Measurements from ENCODE around the gene XRCC1. TPM values are rescaled to one million over a fixed set of nuclear protein-coding genes. Genes with fewer than 3 reads are reported as not detected.

The XRCC1 gene
- total RNA-seq, 1 experiment from 2014 or later = 45.1 TPM

DNA sequence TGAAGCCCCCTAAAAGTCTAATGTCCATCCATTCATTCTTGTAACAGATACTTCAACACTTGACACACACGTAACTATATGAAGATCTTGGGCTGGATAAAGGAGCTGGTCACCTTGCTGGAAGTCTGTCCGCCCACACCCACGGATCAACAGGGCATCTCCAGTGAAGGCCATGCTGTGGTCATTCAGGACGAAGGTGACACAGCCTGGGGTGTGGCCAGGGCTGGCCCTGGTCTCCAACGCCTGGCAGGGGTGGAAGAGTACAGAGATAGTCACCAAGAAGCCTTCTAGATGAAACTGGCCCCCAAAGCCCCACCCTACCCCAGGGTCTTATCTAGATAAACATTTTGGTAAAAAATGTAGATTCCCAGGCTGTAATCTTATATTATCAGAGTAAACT is 64.0 kb downstream of the XRCC1 start:
- no TSS peak for BruUV-seq (replicated peaks)
- Histone ChIP-seq H3K4me3 (no peak overlapping the region), H3F3A (ENCODE audit: insufficient read depth, low read depth) (peaks cover 18% of the 10 kb centered on the region; the same call in 1 of the 2 replicates), H3K4me2 (no peak overlapping the region), H3K4me1 (replicated peaks; ENCODE audit: insufficient read depth) (no peaks in the 10 kb centered on the region), H3K36me3 (ENCODE audit: low read depth) (peaks cover 16% of the 10 kb centered on the region), H2AFZ (no peak overlapping the region), H3K9me2 (ENCODE audit: insufficient read depth) (no peaks in the 10 kb centered on the region), H3K27ac (no peak overlapping the region), H4K20me1 (ENCODE audit: insufficient read depth) (no peaks in the 10 kb centered on the region), H3K9me3 (ENCODE audit: insufficient read depth, low read depth) (no peaks in the 10 kb centered on the region), H3K79me2 (ENCODE audit: low read depth) (no peaks in the 10 kb centered on the region), H3K27me3 (ENCODE audit: insufficient read depth, low read depth) (no peaks in the 10 kb centered on the region)
- TF ChIP-seq, protein P1, sequence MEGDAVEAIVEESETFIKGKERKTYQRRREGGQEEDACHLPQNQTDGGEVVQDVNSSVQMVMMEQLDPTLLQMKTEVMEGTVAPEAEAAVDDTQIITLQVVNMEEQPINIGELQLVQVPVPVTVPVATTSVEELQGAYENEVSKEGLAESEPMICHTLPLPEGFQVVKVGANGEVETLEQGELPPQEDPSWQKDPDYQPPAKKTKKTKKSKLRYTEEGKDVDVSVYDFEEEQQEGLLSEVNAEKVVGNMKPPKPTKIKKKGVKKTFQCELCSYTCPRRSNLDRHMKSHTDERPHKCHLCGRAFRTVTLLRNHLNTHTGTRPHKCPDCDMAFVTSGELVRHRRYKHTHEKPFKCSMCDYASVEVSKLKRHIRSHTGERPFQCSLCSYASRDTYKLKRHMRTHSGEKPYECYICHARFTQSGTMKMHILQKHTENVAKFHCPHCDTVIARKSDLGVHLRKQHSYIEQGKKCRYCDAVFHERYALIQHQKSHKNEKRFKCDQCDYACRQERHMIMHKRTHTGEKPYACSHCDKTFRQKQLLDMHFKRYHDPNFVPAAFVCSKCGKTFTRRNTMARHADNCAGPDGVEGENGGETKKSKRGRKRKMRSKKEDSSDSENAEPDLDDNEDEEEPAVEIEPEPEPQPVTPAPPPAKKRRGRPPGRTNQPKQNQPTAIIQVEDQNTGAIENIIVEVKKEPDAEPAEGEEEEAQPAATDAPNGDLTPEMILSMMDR (conservative IDR thresholded peaks at IDR 0.05) = no peak
- TF ChIP-seq EZH2 (IDR thresholded peaks at IDR 0.05; ENCODE audit: low read depth) = no peak
- CTCF ChIA-PET = no interaction called here
- intact Hi-C loops (cut with micrococcal nuclease; ENCODE audit: unreplicated experiment) = no loop called here
- POLR2A ChIA-PET (ENCODE audit: unreplicated experiment) = no interaction called here
- no peak for DNase-seq

DNA sequence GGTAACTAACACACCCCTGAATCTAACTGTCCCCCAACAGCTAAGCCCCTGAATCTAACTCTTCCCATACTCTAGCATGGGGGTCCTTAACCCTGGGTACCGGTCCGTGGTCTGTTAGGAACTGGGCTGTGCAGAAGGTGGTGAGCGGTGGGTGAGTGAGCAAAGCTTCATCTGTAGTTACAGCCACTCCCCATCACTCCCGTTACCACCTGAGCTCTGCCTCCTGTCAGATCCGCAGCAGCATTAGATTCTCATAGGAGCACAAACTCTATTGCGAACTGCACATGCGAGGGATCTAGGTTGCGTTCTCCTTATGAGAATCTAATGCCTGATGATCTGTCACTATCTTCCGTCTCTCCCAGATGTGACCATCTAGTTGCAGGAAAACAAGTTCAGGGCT is 64.6 kb downstream of the XRCC1 start:
- Histone ChIP-seq H4K20me1 (ENCODE audit: insufficient read depth) (no peaks in the 10 kb centered on the region), H3K9me3 (ENCODE audit: insufficient read depth, low read depth) (no peaks in the 10 kb centered on the region), H2AFZ (no peak overlapping the region), H3K4me2 (no peak overlapping the region), H3K4me3 (no peak overlapping the region), H3K4me1 (replicated peaks; ENCODE audit: insufficient read depth) (0 out of 2 replicates have a peak, but pooled peaks cover under 1% of the 10 kb centered on the region), H3K27ac (no peak overlapping the region), H3K36me3 (ENCODE audit: low read depth) (peaks cover 16% of the 10 kb centered on the region), H3K27me3 (ENCODE audit: insufficient read depth, low read depth) (no peaks in the 10 kb centered on the region), H3K79me2 (ENCODE audit: low read depth) (no peaks in the 10 kb centered on the region), H3K9me2 (ENCODE audit: insufficient read depth) (no peaks in the 10 kb centered on the region), H3F3A (ENCODE audit: insufficient read depth, low read depth) (peaks cover 24% of the 10 kb centered on the region; the same call in 1 of the 2 replicates)
- CTCF ChIA-PET = interaction anchor here (0.6 to 0.7 kb wide), 2 partner anchors 8 to 89 kb away, joined by 4 to 8 read pairs; no protein-coding TSS in a partner anchor
- TF ChIP-seq, protein P1 (conservative IDR thresholded peaks at IDR 0.05) = no peak
- no peak for TF ChIP-seq EZH2 (IDR thresholded peaks at IDR 0.05; ENCODE audit: low read depth)
- POLR2A ChIA-PET (ENCODE audit: unreplicated experiment) = no interaction called here
- no TSS peak for BruUV-seq (replicated peaks)
- intact Hi-C loops (cut with micrococcal nuclease; ENCODE audit: unreplicated experiment) = no loop called here
- DNase-seq = no peak

DNA sequence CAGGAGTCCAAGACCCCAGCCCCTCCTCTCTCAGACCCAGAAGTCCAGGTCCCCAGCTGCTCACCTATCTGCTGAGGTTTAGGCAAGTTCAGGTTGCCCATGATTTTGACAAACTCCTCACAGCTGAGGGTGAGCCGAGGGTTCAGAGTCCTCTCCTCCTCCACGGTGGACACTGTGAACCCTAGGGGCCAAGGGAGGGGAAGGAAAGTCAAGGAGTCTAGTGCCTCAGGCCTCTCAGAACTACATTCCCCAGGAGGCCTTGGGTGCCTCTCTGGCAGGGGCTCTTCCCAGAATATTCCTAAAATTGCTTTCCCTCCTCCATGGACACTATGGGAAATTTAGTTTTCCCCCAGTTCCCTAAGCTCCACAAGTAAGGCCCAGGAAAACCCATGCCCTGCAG is 67.4 kb downstream of the XRCC1 start:
- TF ChIP-seq, protein P1 (conservative IDR thresholded peaks at IDR 0.05) = no peak
- no peak for TF ChIP-seq EZH2 (IDR thresholded peaks at IDR 0.05; ENCODE audit: low read depth)
- DNase-seq = no peak
- H3K36me3 ChIP-seq (ENCODE audit: low read depth) = peaks cover 9% of the 10 kb centered on the region; the same call in 1 of the 2 replicates
- H3K27ac ChIP-seq = no peak overlapping the region
- intact Hi-C loops (cut with micrococcal nuclease; ENCODE audit: unreplicated experiment) = no loop called here
- no peaks in the 10 kb centered on the region for H3K9me2 ChIP-seq (ENCODE audit: insufficient read depth)
- H3F3A ChIP-seq (ENCODE audit: insufficient read depth, low read depth) = peaks cover 33% of the 10 kb centered on the region; the same call in 1 of the 2 replicates
- H3K9me3 ChIP-seq (ENCODE audit: insufficient read depth, low read depth) = no peaks in the 10 kb centered on the region
- H4K20me1 ChIP-seq (ENCODE audit: insufficient read depth) = no peaks in the 10 kb centered on the region
- BruUV-seq (replicated peaks) = no TSS peak
- CTCF ChIA-PET = no interaction called here
- no peaks in the 10 kb centered on the region for H3K27me3 ChIP-seq (ENCODE audit: insufficient read depth, low read depth)
- POLR2A ChIA-PET (ENCODE audit: unreplicated experiment) = no interaction called here
- peaks cover 10% of the 10 kb centered on the region for H3K79me2 ChIP-seq (ENCODE audit: low read depth)
- no peak overlapping the region for H2AFZ ChIP-seq
- no peak overlapping the region for H3K4me2 ChIP-seq
- H3K4me1 ChIP-seq (replicated peaks; ENCODE audit: insufficient read depth) = peaks cover 11% of the 10 kb centered on the region
- no peak overlapping the region for H3K4me3 ChIP-seq
